ENCODE measurements around the gene FYN.

FYN gene

DNA sequence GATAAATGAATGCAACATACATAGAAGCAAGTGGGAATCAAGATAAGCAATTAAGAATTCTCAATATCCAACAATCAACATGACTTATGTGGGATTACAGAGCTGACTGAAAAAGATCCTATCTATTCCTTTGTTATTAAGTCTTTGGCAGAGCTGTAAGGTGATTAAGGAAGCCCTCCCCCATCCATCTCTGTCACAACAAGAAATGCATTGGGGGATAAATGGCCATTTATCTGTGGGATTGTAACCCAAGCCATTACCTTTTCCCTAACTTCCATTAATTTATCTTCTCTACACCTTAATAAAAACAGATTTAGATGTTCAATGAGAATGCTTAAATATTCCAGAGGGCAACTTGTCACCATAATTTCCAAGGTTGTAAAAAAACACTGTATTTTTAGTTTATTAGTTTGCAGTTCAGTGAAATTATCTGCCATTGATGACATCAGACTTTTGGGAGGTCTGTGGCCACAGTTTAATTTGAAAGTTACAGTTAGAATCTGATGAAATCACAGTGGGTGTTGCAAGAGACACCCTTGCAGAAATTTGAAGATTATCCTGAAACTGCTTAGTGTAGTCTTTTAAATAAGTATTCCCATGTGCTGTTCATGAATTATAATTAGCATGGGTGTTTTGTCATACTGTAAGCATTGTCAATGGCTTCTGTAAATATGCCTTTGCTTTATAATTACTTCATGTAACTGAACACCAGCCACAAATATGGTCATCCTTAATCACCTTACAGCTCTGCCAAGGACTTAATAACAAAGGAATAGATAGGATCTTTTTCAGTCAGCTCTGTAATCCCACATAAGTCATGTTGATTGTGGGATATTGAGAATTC is 49.4 kb upstream of the FYN start (continued):
- TF ChIP-seq, protein P1, sequence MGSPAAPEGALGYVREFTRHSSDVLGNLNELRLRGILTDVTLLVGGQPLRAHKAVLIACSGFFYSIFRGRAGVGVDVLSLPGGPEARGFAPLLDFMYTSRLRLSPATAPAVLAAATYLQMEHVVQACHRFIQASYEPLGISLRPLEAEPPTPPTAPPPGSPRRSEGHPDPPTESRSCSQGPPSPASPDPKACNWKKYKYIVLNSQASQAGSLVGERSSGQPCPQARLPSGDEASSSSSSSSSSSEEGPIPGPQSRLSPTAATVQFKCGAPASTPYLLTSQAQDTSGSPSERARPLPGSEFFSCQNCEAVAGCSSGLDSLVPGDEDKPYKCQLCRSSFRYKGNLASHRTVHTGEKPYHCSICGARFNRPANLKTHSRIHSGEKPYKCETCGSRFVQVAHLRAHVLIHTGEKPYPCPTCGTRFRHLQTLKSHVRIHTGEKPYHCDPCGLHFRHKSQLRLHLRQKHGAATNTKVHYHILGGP (tag by site-specific recombination; IDR thresholded peaks at IDR 0.05), result peak; percentile 53; the same call in 1 of the 2 replicates
- TF ChIP-seq KLF8 (tag by site-specific recombination; IDR thresholded peaks at IDR 0.05), result peak; percentile 47; the same call in 1 of the 2 replicates
- TF ChIP-seq GLI2 (tag by site-specific recombination; IDR thresholded peaks at IDR 0.05; ENCODE audit: borderline replicate concordance, low read depth), result 0 out of 2 replicates have a peak, but pooled peaks have one; percentile 55
- no peak for TF ChIP-seq ZNF548 (tag by site-specific recombination; IDR thresholded peaks at IDR 0.05)
- TF ChIP-seq, protein P2, sequence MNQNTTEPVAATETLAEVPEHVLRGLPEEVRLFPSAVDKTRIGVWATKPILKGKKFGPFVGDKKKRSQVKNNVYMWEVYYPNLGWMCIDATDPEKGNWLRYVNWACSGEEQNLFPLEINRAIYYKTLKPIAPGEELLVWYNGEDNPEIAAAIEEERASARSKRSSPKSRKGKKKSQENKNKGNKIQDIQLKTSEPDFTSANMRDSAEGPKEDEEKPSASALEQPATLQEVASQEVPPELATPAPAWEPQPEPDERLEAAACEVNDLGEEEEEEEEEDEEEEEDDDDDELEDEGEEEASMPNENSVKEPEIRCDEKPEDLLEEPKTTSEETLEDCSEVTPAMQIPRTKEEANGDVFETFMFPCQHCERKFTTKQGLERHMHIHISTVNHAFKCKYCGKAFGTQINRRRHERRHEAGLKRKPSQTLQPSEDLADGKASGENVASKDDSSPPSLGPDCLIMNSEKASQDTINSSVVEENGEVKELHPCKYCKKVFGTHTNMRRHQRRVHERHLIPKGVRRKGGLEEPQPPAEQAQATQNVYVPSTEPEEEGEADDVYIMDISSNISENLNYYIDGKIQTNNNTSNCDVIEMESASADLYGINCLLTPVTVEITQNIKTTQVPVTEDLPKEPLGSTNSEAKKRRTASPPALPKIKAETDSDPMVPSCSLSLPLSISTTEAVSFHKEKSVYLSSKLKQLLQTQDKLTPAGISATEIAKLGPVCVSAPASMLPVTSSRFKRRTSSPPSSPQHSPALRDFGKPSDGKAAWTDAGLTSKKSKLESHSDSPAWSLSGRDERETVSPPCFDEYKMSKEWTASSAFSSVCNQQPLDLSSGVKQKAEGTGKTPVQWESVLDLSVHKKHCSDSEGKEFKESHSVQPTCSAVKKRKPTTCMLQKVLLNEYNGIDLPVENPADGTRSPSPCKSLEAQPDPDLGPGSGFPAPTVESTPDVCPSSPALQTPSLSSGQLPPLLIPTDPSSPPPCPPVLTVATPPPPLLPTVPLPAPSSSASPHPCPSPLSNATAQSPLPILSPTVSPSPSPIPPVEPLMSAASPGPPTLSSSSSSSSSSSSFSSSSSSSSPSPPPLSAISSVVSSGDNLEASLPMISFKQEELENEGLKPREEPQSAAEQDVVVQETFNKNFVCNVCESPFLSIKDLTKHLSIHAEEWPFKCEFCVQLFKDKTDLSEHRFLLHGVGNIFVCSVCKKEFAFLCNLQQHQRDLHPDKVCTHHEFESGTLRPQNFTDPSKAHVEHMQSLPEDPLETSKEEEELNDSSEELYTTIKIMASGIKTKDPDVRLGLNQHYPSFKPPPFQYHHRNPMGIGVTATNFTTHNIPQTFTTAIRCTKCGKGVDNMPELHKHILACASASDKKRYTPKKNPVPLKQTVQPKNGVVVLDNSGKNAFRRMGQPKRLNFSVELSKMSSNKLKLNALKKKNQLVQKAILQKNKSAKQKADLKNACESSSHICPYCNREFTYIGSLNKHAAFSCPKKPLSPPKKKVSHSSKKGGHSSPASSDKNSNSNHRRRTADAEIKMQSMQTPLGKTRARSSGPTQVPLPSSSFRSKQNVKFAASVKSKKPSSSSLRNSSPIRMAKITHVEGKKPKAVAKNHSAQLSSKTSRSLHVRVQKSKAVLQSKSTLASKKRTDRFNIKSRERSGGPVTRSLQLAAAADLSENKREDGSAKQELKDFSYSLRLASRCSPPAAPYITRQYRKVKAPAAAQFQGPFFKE (tag by site-specific recombination; IDR thresholded peaks at IDR 0.05; ENCODE audit: borderline replicate concordance), result no peak
- no peak for TF ChIP-seq ZNF473 (tag by site-specific recombination; IDR thresholded peaks at IDR 0.05)
- TF ChIP-seq, protein P3, sequence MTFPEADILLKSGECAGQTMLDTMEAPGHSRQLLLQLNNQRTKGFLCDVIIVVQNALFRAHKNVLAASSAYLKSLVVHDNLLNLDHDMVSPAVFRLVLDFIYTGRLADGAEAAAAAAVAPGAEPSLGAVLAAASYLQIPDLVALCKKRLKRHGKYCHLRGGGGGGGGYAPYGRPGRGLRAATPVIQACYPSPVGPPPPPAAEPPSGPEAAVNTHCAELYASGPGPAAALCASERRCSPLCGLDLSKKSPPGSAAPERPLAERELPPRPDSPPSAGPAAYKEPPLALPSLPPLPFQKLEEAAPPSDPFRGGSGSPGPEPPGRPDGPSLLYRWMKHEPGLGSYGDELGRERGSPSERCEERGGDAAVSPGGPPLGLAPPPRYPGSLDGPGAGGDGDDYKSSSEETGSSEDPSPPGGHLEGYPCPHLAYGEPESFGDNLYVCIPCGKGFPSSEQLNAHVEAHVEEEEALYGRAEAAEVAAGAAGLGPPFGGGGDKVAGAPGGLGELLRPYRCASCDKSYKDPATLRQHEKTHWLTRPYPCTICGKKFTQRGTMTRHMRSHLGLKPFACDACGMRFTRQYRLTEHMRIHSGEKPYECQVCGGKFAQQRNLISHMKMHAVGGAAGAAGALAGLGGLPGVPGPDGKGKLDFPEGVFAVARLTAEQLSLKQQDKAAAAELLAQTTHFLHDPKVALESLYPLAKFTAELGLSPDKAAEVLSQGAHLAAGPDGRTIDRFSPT (tag by site-specific recombination; IDR thresholded peaks at IDR 0.05), result no peak
- TF ChIP-seq, protein P4, sequence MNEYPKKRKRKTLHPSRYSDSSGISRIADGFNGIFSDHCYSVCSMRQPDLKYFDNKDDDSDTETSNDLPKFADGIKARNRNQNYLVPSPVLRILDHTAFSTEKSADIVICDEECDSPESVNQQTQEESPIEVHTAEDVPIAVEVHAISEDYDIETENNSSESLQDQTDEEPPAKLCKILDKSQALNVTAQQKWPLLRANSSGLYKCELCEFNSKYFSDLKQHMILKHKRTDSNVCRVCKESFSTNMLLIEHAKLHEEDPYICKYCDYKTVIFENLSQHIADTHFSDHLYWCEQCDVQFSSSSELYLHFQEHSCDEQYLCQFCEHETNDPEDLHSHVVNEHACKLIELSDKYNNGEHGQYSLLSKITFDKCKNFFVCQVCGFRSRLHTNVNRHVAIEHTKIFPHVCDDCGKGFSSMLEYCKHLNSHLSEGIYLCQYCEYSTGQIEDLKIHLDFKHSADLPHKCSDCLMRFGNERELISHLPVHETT (tag by site-specific recombination; IDR thresholded peaks at IDR 0.05), result no peak
- TF ChIP-seq, protein P5, sequence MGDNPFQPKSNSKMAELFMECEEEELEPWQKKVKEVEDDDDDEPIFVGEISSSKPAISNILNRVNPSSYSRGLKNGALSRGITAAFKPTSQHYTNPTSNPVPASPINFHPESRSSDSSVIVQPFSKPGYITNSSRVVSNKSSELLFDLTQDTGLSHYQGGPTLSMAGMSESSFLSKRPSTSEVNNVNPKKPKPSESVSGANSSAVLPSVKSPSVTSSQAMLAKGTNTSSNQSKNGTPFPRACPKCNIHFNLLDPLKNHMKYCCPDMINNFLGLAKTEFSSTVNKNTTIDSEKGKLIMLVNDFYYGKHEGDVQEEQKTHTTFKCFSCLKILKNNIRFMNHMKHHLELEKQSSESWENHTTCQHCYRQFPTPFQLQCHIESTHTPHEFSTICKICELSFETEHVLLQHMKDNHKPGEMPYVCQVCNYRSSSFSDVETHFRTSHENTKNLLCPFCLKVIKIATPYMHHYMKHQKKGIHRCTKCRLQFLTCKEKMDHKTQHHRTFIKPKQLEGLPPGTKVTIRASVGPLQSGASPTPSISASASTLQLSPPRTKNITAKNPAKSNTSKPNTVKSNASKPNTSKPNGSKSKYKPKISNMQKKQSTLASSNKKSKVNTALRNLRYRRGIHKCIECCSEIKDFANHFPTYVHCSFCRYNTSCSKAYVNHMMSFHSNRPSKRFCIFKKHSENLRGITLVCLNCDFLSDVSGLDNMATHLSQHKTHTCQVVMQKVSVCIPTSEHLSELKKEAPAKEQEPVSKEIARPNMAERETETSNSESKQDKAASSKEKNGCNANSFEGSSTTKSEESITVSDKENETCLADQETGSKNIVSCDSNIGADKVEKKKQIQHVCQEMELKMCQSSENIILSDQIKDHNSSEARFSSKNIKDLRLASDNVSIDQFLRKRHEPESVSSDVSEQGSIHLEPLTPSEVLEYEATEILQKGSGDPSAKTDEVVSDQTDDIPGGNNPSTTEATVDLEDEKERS (tag by site-specific recombination; IDR thresholded peaks at IDR 0.05), result no peak
- no peak for TF ChIP-seq ZNF670 (tag by site-specific recombination; IDR thresholded peaks at IDR 0.05; ENCODE audit: low read depth)
- TF ChIP-seq SP3 (tag by site-specific recombination; IDR thresholded peaks at IDR 0.05), result peak; percentile 43; the same call in 1 of the 2 replicates
- TF ChIP-seq ZBTB21 (tag by site-specific recombination; IDR thresholded peaks at IDR 0.05), result peak; percentile 78
- no peak for TF ChIP-seq ZBTB7A (tag by site-specific recombination; IDR thresholded peaks at IDR 0.05; ENCODE audit: low read depth)
- peak; percentile 98 for TF ChIP-seq SP7 (tag by site-specific recombination; IDR thresholded peaks at IDR 0.05)
- TF ChIP-seq ZNF501 (tag by site-specific recombination; IDR thresholded peaks at IDR 0.05), result peak; percentile 45; the same call in 1 of the 2 replicates
- TF ChIP-seq ZNF10 (tag by site-specific recombination; IDR thresholded peaks at IDR 0.05), result peak; percentile 76; the same call in 1 of the 2 replicates
- no peak for TF ChIP-seq ZNF133 (tag by site-specific recombination; IDR thresholded peaks at IDR 0.05)
- TF ChIP-seq, protein P6, sequence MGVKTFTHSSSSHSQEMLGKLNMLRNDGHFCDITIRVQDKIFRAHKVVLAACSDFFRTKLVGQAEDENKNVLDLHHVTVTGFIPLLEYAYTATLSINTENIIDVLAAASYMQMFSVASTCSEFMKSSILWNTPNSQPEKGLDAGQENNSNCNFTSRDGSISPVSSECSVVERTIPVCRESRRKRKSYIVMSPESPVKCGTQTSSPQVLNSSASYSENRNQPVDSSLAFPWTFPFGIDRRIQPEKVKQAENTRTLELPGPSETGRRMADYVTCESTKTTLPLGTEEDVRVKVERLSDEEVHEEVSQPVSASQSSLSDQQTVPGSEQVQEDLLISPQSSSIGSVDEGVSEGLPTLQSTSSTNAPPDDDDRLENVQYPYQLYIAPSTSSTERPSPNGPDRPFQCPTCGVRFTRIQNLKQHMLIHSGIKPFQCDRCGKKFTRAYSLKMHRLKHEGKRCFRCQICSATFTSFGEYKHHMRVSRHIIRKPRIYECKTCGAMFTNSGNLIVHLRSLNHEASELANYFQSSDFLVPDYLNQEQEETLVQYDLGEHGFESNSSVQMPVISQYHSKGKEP (tag by site-specific recombination; IDR thresholded peaks at IDR 0.05), result peak; percentile 80
- TF ChIP-seq, protein P7, sequence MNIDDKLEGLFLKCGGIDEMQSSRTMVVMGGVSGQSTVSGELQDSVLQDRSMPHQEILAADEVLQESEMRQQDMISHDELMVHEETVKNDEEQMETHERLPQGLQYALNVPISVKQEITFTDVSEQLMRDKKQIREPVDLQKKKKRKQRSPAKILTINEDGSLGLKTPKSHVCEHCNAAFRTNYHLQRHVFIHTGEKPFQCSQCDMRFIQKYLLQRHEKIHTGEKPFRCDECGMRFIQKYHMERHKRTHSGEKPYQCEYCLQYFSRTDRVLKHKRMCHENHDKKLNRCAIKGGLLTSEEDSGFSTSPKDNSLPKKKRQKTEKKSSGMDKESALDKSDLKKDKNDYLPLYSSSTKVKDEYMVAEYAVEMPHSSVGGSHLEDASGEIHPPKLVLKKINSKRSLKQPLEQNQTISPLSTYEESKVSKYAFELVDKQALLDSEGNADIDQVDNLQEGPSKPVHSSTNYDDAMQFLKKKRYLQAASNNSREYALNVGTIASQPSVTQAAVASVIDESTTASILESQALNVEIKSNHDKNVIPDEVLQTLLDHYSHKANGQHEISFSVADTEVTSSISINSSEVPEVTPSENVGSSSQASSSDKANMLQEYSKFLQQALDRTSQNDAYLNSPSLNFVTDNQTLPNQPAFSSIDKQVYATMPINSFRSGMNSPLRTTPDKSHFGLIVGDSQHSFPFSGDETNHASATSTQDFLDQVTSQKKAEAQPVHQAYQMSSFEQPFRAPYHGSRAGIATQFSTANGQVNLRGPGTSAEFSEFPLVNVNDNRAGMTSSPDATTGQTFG (tag by site-specific recombination; IDR thresholded peaks at IDR 0.05; ENCODE audit: borderline replicate concordance), result no peak

Measured in HEK293 (cell line).